IMR-90 (cell line): Measurements from ENCODE around the gene PDLIM4. TPM values are rescaled to one million over a fixed set of nuclear protein-coding genes. Genes with fewer than 3 reads are reported as not detected.

Experiments
- ATAC-seq: fragments of 200-7000 bp; cut with Tn5 transposase; 2 replicates; pipeline ENCODE4 v1.9.1; 2020; ENCODE audit warnings: low read depth, mild to moderate bottlenecking, moderate library complexity
- BruUV-seq: library from RNA; stranded (reverse); fragments of 400-500 nt; replicated peaks from 2 replicates; lab custom pipeline; 2021; lab: Mats Ljungman, UMichigan
- CTCF ChIA-PET: fragments of 300-600 bp; formaldehyde crosslinking; extraction: SDS; loops from one replicate; lab custom pipeline; 2021; ENCODE audit warnings: antibody characterized with exemption; lab: Yijun Ruan, JAX
- POLR2A ChIA-PET: fragments of 300-600 bp; sonication (Branson Sonifier 250); formaldehyde crosslinking; loops from one replicate; lab custom pipeline; 2022; ENCODE audit warnings: antibody characterized with exemption; ENCODE audit not compliant: unreplicated experiment; lab: Charles Lee
- DNase-seq: peaks from one replicate; pipeline ENCODE4 v3.0.0; 2013
- H2AFZ ChIP-seq: replicated peaks from 2 replicates; pipeline ENCODE3; 2013; ENCODE audit warnings: low read length, mild to moderate bottlenecking; ENCODE audit not compliant: poor library complexity
- H2AK5ac ChIP-seq: 2 replicates; pipeline ENCODE4 v1.6.1; 2013; ENCODE audit warnings: low read depth, low read length, inconsistent platforms
- H2AK9ac ChIP-seq: replicated peaks from 2 replicates; pipeline ENCODE3; 2013; ENCODE audit warnings: mild to moderate bottlenecking, low read depth, low read length, moderate library complexity; ENCODE audit not compliant: poor library complexity
- H2BK120ac ChIP-seq: 2 replicates; pipeline ENCODE4 v1.6.1; 2013; ENCODE audit warnings: low read depth, low read length, inconsistent platforms
- H2BK15ac ChIP-seq: 3 replicates; pipeline ENCODE4 v1.6.1; 2013; ENCODE audit warnings: low read depth, low read length, inconsistent platforms
- H2BK20ac ChIP-seq: 2 replicates; pipeline ENCODE4 v1.6.1; 2013; ENCODE audit warnings: low read depth, mild to moderate bottlenecking, inconsistent platforms, low read length, moderate library complexity
- H2BK5ac ChIP-seq: 2 replicates; pipeline ENCODE4 v1.6.1; 2013; ENCODE audit warnings: mild to moderate bottlenecking, low read depth, low read length, inconsistent platforms; ENCODE audit not compliant: poor library complexity, severe bottlenecking
- H3K14ac ChIP-seq: replicated peaks from 2 replicates; pipeline ENCODE4 v1.6.1; 2013; ENCODE audit warnings: low read depth, low read length, inconsistent platforms
- H3K18ac ChIP-seq: 2 replicates; pipeline ENCODE4 v1.6.1; 2013; ENCODE audit warnings: low read depth, low read length, control low read depth
- H3K23ac ChIP-seq: 2 replicates; pipeline ENCODE4 v1.6.1; 2013; ENCODE audit warnings: low read depth, low read length, inconsistent platforms
- H3K27ac ChIP-seq: 2 replicates; pipeline ENCODE4 v1.5.1; 2013; ENCODE audit warnings: mild to moderate bottlenecking, control low read depth, low read length; ENCODE audit not compliant: insufficient read depth
- H3K27me3 ChIP-seq: 2 replicates; pipeline ENCODE4 v1.6.1; 2013; ENCODE audit warnings: low read length; ENCODE audit not compliant: control insufficient read depth, insufficient read depth
- H3K36me3 ChIP-seq: 2 replicates; pipeline ENCODE4 v1.6.1; 2013; ENCODE audit warnings: low read length, mixed read lengths; ENCODE audit not compliant: control insufficient read depth, insufficient read depth
- H3K4ac ChIP-seq: 2 replicates; pipeline ENCODE4 v1.6.1; 2013; ENCODE audit warnings: low read depth, low read length, inconsistent platforms
- H3K4me1 ChIP-seq: 2 replicates; pipeline ENCODE4 v1.6.1; 2013; ENCODE audit warnings: low read length, mixed read lengths; ENCODE audit not compliant: control insufficient read depth, insufficient read depth
- H3K4me2 ChIP-seq: 2 replicates; pipeline ENCODE4 v1.6.1; 2013; ENCODE audit warnings: low read depth, mild to moderate bottlenecking, control low read depth, low read length, moderate library complexity
- H3K4me3 ChIP-seq: 2 replicates; pipeline ENCODE4 v1.5.1; 2013; ENCODE audit warnings: low read depth, mild to moderate bottlenecking, control low read depth, low read length, moderate library complexity; ENCODE audit not compliant: insufficient read depth
- H3K56ac ChIP-seq: 2 replicates; pipeline ENCODE4 v1.6.1; 2013; ENCODE audit warnings: low read length, inconsistent platforms; ENCODE audit not compliant: insufficient read depth; ENCODE audit errors: extremely low read depth
- H3K79me1 ChIP-seq, 2 experiments: 2 replicates each; pipeline ENCODE4 v1.6.1; 2013; ENCODE audit warnings: low read length in 2 of 2, inconsistent platforms in 1 of 2, low read depth in 1 of 2
- H3K9ac ChIP-seq: 2 replicates; pipeline ENCODE4 v1.6.1; 2013; ENCODE audit warnings: low read depth, low read length, control low read depth
- H3K9me1 ChIP-seq: 2 replicates; pipeline ENCODE4 v1.6.1; 2013; ENCODE audit warnings: low read length, inconsistent platforms; ENCODE audit not compliant: insufficient read depth
- H3K9me3 ChIP-seq: 2 replicates; pipeline ENCODE4 v1.6.1; 2013; ENCODE audit warnings: low read length; ENCODE audit not compliant: control insufficient read depth, insufficient read depth
- H4K20me1 ChIP-seq: 2 replicates; pipeline ENCODE4 v1.6.1; 2013; ENCODE audit warnings: low read length, inconsistent platforms; ENCODE audit not compliant: insufficient read depth
- H4K5ac ChIP-seq: 2 replicates; pipeline ENCODE4 v1.6.1; 2013; ENCODE audit warnings: mild to moderate bottlenecking, low read depth, low read length, control low read depth
- H4K8ac ChIP-seq, 2 experiments: 2 replicates each; pipeline ENCODE4 v1.6.1; 2013; ENCODE audit warnings: low read depth in 2 of 2, low read length in 2 of 2, control low read depth in 1 of 2, inconsistent platforms in 1 of 2
- H4K91ac ChIP-seq: 2 replicates; pipeline ENCODE4 v1.6.1; 2013; ENCODE audit warnings: low read depth, low read length, inconsistent platforms; ENCODE audit not compliant: insufficient read depth
- BHLHE40 ChIP-seq: fragments of 150-350 bp; IDR thresholded peaks from 2 replicates; pipeline ENCODE4 v1.6.1; 2016; ENCODE audit warnings: mild to moderate bottlenecking, low read depth, low read length
- CEBPB ChIP-seq: IDR thresholded peaks from 2 replicates; pipeline ENCODE4 v1.6.1; 2012; ENCODE audit warnings: low read depth, low read length, improper control_type of control experiment
- CHD1 ChIP-seq: IDR thresholded peaks from 2 replicates; pipeline ENCODE4 v1.6.1; 2012; ENCODE audit warnings: low read depth, low read length, improper control_type of control experiment
- CTCF ChIP-seq: conservative IDR thresholded peaks from 2 replicates; pipeline ENCODE4 v1.5.1; 2012; ENCODE audit warnings: mild to moderate bottlenecking, low read depth, low read length, improper control_type of control experiment
- ELK1 ChIP-seq: fragments of 150-350 bp; IDR thresholded peaks from 2 replicates; pipeline ENCODE4 v1.6.1; 2016; ENCODE audit warnings: low read depth, mild to moderate bottlenecking, low read length, moderate library complexity, borderline replicate concordance
- FOS ChIP-seq: fragments of 150-350 bp; IDR thresholded peaks from 2 replicates; pipeline ENCODE4 v1.6.1; 2016; ENCODE audit warnings: low read depth, low read length
- MAFK ChIP-seq: IDR thresholded peaks from 2 replicates; pipeline ENCODE4 v1.6.1; 2012; ENCODE audit warnings: low read depth, low read length, improper control_type of control experiment
- MAZ ChIP-seq: IDR thresholded peaks from 2 replicates; pipeline ENCODE4 v1.6.1; 2012; ENCODE audit warnings: low read depth, mild to moderate bottlenecking, low read length, improper control_type of control experiment, moderate library complexity, borderline replicate concordance
- MXI1 ChIP-seq: IDR thresholded peaks from 2 replicates; pipeline ENCODE4 v1.6.1; 2012; ENCODE audit warnings: low read depth, mild to moderate bottlenecking, low read length, moderate library complexity, borderline replicate concordance
- NFE2L2 ChIP-seq: fragments of 150-350 bp; IDR thresholded peaks from 2 replicates; pipeline ENCODE4 v1.6.1; 2016; ENCODE audit warnings: low read depth, mild to moderate bottlenecking, low read length
- POLR2A ChIP-seq: IDR thresholded peaks from 2 replicates; pipeline ENCODE4 v1.6.1; 2012; ENCODE audit warnings: mild to moderate bottlenecking, low read depth, low read length
- RAD21 ChIP-seq: IDR thresholded peaks from 2 replicates; pipeline ENCODE4 v1.6.1; 2012; ENCODE audit warnings: low read length, improper control_type of control experiment
- RCOR1 ChIP-seq: IDR thresholded peaks from 2 replicates; pipeline ENCODE4 v1.6.1; 2012; ENCODE audit warnings: mild to moderate bottlenecking, low read length, improper control_type of control experiment; ENCODE audit not compliant: insufficient replicate concordance
- RFX5 ChIP-seq: IDR thresholded peaks from 2 replicates; pipeline ENCODE4 v1.8.0; 2012; ENCODE audit warnings: low read depth, mild to moderate bottlenecking, low read length, moderate library complexity
- SMC3 ChIP-seq: fragments of 150-350 bp; IDR thresholded peaks from 2 replicates; pipeline ENCODE4 v1.6.1; 2016; ENCODE audit warnings: low read depth, mild to moderate bottlenecking, antibody characterized with exemption, low read length, moderate library complexity
- WGBS, 2 experiments: methylation state at CpG; one replicate each; pipeline versions ENCODE4 v1.1.5 to v1.1.7; 2013; ENCODE audit warnings: missing lambda C conversion rate in 2 of 2; ENCODE audit not compliant: insufficient read length in 1 of 2; ENCODE audit errors: extremely low coverage in 2 of 2; 5-methylcytosine and 5-hydroxymethylcytosine counted together
- dilution Hi-C: fragments of 300-500 bp; cut with HindIII; formaldehyde crosslinking; loops from one replicate; pipeline ENCODE4 v1.14.3; 2018; ENCODE audit warnings: low sequenced_read_pairs; ENCODE audit not compliant: unreplicated experiment
- in situ Hi-C: fragments of 300-500 bp; cut with MboI; formaldehyde crosslinking; loops from 3 replicates; pipeline ENCODE4 v1.14.3; 2019; ENCODE audit warnings: low sequenced_read_pairs, inconsistent platforms, mixed read lengths
- intact Hi-C: fragments of 100-400 bp; cut with micrococcal nuclease; formaldehyde crosslinking; loops from 2 replicates; pipeline ENCODE4 v1.10.0; 2022
- polyA plus RNA-seq, 3 experiments: library from polyadenylated mRNA; depleted of rRNA; stranded (reverse); fragments of >200 nt; gene quantifications; 2 replicates each; pipeline ENCODE4 v1.2.3, GENCODE V29; 2012; ENCODE audit warnings: low replicate concordance in 1 of 3
- total RNA-seq: library from RNA; depleted of rRNA; stranded (reverse); fragments of >200 nt; gene quantifications from 2 replicates; pipeline ENCODE4 v1.2.3, GENCODE V29; 2012
- TF ChIP-seq, protein P1 (sequence below): fragments of 150-350 bp; IDR thresholded peaks from 2 replicates; pipeline ENCODE4 v1.6.1; 2017; ENCODE audit warnings: mild to moderate bottlenecking, antibody characterized with exemption, low read length, low read depth

PDLIM4 gene
- total and polyA plus RNA-seq, 2 of the 4 experiments (the other 2 are of a cell fraction), result 61.1 to 214 TPM

- ATAC-seq (no peak), DNase-seq (no peak)
- intact Hi-C loops, result no loop called here
- Histone ChIP-seq H2AK5ac (no peak overlapping the region), H2AFZ (no peak overlapping the region), H3K4ac (no peak overlapping the region), H3K4me1 (peaks cover 13% of the 10 kb centered on the region), H3K9me3 (no peaks in the 10 kb centered on the region), H3K56ac (no peak overlapping the region), H3K9ac (no peak overlapping the region), H3K4me3 (no peak overlapping the region), H2AK9ac (no peak overlapping the region), H3K27ac (no peak overlapping the region), H3K9me1 (peaks cover 39% of the 10 kb centered on the region), H2BK5ac (no peak overlapping the region), H3K36me3 (peaks cover 70% of the 10 kb centered on the region), H2BK20ac (no peak overlapping the region), H3K4me2 (no peak overlapping the region), H3K23ac (no peak overlapping the region), H4K91ac (no peak overlapping the region), H2BK120ac (no peak overlapping the region), H3K18ac (no peak overlapping the region), H4K8ac (no peak overlapping the region), H3K14ac (no peak overlapping the region), H2BK15ac (no peak overlapping the region), H3K27me3 (no peaks in the 10 kb centered on the region), H3K79me1 (peaks cover 32 to 49% of the 10 kb centered on the region in 2 experiments), H4K20me1 (peaks cover 15% of the 10 kb centered on the region; the same call in 1 of the 2 replicates), H4K5ac (no peak overlapping the region)
- no peak for TF ChIP-seq NFE2L2
- TF ChIP-seq RAD21, result no peak
- no peak for TF ChIP-seq RCOR1
- TF ChIP-seq SMC3, result no peak
- TF ChIP-seq BHLHE40, result no peak
- TF ChIP-seq MAZ, result no peak
- no peak for TF ChIP-seq FOS
- no peak for TF ChIP-seq POLR2A
- no peak for TF ChIP-seq ELK1
- TF ChIP-seq CHD1, result no peak
- no peak for TF ChIP-seq MXI1
- TF ChIP-seq, protein P1, sequence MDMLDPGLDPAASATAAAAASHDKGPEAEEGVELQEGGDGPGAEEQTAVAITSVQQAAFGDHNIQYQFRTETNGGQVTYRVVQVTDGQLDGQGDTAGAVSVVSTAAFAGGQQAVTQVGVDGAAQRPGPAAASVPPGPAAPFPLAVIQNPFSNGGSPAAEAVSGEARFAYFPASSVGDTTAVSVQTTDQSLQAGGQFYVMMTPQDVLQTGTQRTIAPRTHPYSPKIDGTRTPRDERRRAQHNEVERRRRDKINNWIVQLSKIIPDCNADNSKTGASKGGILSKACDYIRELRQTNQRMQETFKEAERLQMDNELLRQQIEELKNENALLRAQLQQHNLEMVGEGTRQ, result no peak
- no peak for TF ChIP-seq RFX5
- no peak for TF ChIP-seq CTCF
- no peak for TF ChIP-seq MAFK
- no peak for TF ChIP-seq CEBPB
- in situ Hi-C loops, result no loop called here
- no TSS peak for BruUV-seq
- WGBS, 2 experiments, result no CpG with 5 or more reads among the region's 11 CpGs
- dilution Hi-C loops, result no loop called here
- ChIA-PET POLR2A (no interaction called here), CTCF (interaction anchor here (0.5 kb wide), 1 partner anchor 680 kb away, joined by 3 read pairs; no protein-coding TSS in a partner anchor)
These were observed 47.5 kb upstream of the PDLIM4 start for GRCh38 chr5:132209901-132210545.
